ENCODE results near the gene SEC23A. TPM values are rescaled to one million over a fixed set of nuclear protein-coding genes. Genes with fewer than 3 reads are reported as not detected.

Gene SEC23A
- total and polyA plus RNA-seq, 9 donors = 56.0 to 156 (median 82.3) TPM

- no peaks in the 10 kb centered on the region for H3K36me3 ChIP-seq (ENCODE audit: control insufficient read depth, insufficient read depth, low read length)
- H3K4me1 ChIP-seq (ENCODE audit: control insufficient read depth, insufficient read depth, low read length) = no peaks in the 10 kb centered on the region
- WGBS (ENCODE audit: insufficient coverage) = no CpG with 5 or more reads among the region's 3 CpGs
- H3K27ac ChIP-seq (ENCODE audit: low read length) = peak overlapping the region; percentile 49
- no peaks in the 10 kb centered on the region for H3K27me3 ChIP-seq (ENCODE audit: control insufficient read depth, insufficient read depth, low read length)
- peak; percentile 21 for DNase-seq
- H3K4me3 ChIP-seq (ENCODE audit: low read length) = no peak overlapping the region
- H3K9me3 ChIP-seq (replicated peaks; ENCODE audit: control insufficient read depth, low read depth, low read length) = no peaks in the 10 kb centered on the region
Observed at GRCh38 chr14:38994731-38995130, 108.3 kb downstream of the SEC23A start.

- WGBS (ENCODE audit: insufficient coverage) = no CpG with 5 or more reads among the region's 2 CpGs
- Histone ChIP-seq H3K4me1 (ENCODE audit: control insufficient read depth, insufficient read depth, low read length) (no peaks in the 10 kb centered on the region), H3K36me3 (ENCODE audit: control insufficient read depth, insufficient read depth, low read length) (no peaks in the 10 kb centered on the region), H3K27ac (ENCODE audit: low read length) (no peak overlapping the region), H3K9me3 (replicated peaks; ENCODE audit: control insufficient read depth, low read depth, low read length) (no peaks in the 10 kb centered on the region), H3K4me3 (ENCODE audit: low read length) (no peak overlapping the region), H3K27me3 (ENCODE audit: control insufficient read depth, insufficient read depth, low read length) (no peaks in the 10 kb centered on the region)
- peak; percentile 48 for DNase-seq
Observed at GRCh38 chr14:38993981-38994380, 109.1 kb downstream of the SEC23A start.

- H3K4me1 ChIP-seq (ENCODE audit: control insufficient read depth, insufficient read depth, low read length) = no peaks in the 10 kb centered on the region
- WGBS (ENCODE audit: insufficient coverage) = 100% methylated on average over 1 of the region's 4 CpGs
- H3K27ac ChIP-seq (ENCODE audit: low read length) = no peak overlapping the region
Observed at GRCh38 chr14:38992067-38992844, 110.8 kb downstream of the SEC23A start.

GRCh38 chr14:38991299-38991698 is 111.7 kb downstream of the SEC23A start:
- Histone ChIP-seq H3K27ac (ENCODE audit: low read length) (no peak overlapping the region), H3K27me3 (ENCODE audit: control insufficient read depth, insufficient read depth, low read length) (no peaks in the 10 kb centered on the region), H3K4me1 (ENCODE audit: control insufficient read depth, insufficient read depth, low read length) (no peaks in the 10 kb centered on the region), H3K9me3 (replicated peaks; ENCODE audit: control insufficient read depth, low read depth, low read length) (no peaks in the 10 kb centered on the region), H3K4me3 (ENCODE audit: low read length) (no peak overlapping the region), H3K36me3 (ENCODE audit: control insufficient read depth, insufficient read depth, low read length) (no peaks in the 10 kb centered on the region)
- DNase-seq = no peak
- no CpG with 5 or more reads among the region's 1 CpG for WGBS (ENCODE audit: insufficient coverage)

More at GRCh38 chr14:38992067-38992844, 110.8 kb downstream of the SEC23A start:
- H3K9me3 ChIP-seq (replicated peaks; ENCODE audit: control insufficient read depth, low read depth, low read length) = no peaks in the 10 kb centered on the region
- no peak overlapping the region for H3K4me3 ChIP-seq (ENCODE audit: low read length)
- no peaks in the 10 kb centered on the region for H3K27me3 ChIP-seq (ENCODE audit: control insufficient read depth, insufficient read depth, low read length)
- H3K36me3 ChIP-seq (ENCODE audit: control insufficient read depth, insufficient read depth, low read length) = no peaks in the 10 kb centered on the region
- DNase-seq = peak; percentile 16

- no peaks in the 10 kb centered on the region for H3K9me3 ChIP-seq (replicated peaks; ENCODE audit: control insufficient read depth, low read depth, low read length)
- H3K27me3 ChIP-seq (ENCODE audit: control insufficient read depth, insufficient read depth, low read length) = no peaks in the 10 kb centered on the region
- no peaks in the 10 kb centered on the region for H3K4me1 ChIP-seq (ENCODE audit: control insufficient read depth, insufficient read depth, low read length)
- H3K36me3 ChIP-seq (ENCODE audit: control insufficient read depth, insufficient read depth, low read length) = no peaks in the 10 kb centered on the region
- WGBS (ENCODE audit: insufficient coverage) = no CpG with 5 or more reads among the region's 2 CpGs
- no peak overlapping the region for H3K4me3 ChIP-seq (ENCODE audit: low read length)
- H3K27ac ChIP-seq (ENCODE audit: low read length) = no peak overlapping the region
- DNase-seq = peak; percentile 24
Observed at GRCh38 chr14:38989922-38990546, 113.0 kb downstream of the SEC23A start.

- DNase-seq = no peak
- Histone ChIP-seq H3K36me3 (ENCODE audit: control insufficient read depth, insufficient read depth, low read length) (no peaks in the 10 kb centered on the region), H3K4me3 (ENCODE audit: low read length) (no peak overlapping the region), H3K4me1 (ENCODE audit: control insufficient read depth, insufficient read depth, low read length) (no peaks in the 10 kb centered on the region), H3K9me3 (replicated peaks; ENCODE audit: control insufficient read depth, low read depth, low read length) (peaks cover 2% of the 10 kb centered on the region), H3K27me3 (ENCODE audit: control insufficient read depth, insufficient read depth, low read length) (no peaks in the 10 kb centered on the region), H3K27ac (ENCODE audit: low read length) (no peak overlapping the region)
- WGBS (ENCODE audit: insufficient coverage) = no CpG with 5 or more reads among the region's 2 CpGs
Observed at GRCh38 chr14:38987781-38988180, 115.3 kb downstream of the SEC23A start.

GRCh38 chr14:38982837-38983236 is 120.2 kb downstream of the SEC23A start:
- no peaks in the 10 kb centered on the region for H3K4me1 ChIP-seq (ENCODE audit: control insufficient read depth, insufficient read depth, low read length)
- WGBS (ENCODE audit: insufficient coverage) = no CpG with 5 or more reads among the region's 1 CpG
- no peak overlapping the region for H3K4me3 ChIP-seq (ENCODE audit: low read length)
- no peaks in the 10 kb centered on the region for H3K36me3 ChIP-seq (ENCODE audit: control insufficient read depth, insufficient read depth, low read length)
- H3K27ac ChIP-seq (ENCODE audit: low read length) = no peak overlapping the region
- peaks cover 2% of the 10 kb centered on the region for H3K9me3 ChIP-seq (replicated peaks; ENCODE audit: control insufficient read depth, low read depth, low read length)
- no peaks in the 10 kb centered on the region for H3K27me3 ChIP-seq (ENCODE audit: control insufficient read depth, insufficient read depth, low read length)
- DNase-seq = no peak

- no CpG with 5 or more reads among the region's 3 CpGs for WGBS (ENCODE audit: insufficient coverage)
- Histone ChIP-seq H3K9me3 (replicated peaks; ENCODE audit: control insufficient read depth, low read depth, low read length) (peaks cover 2% of the 10 kb centered on the region), H3K27me3 (ENCODE audit: control insufficient read depth, insufficient read depth, low read length) (no peaks in the 10 kb centered on the region), H3K4me3 (ENCODE audit: low read length) (no peak overlapping the region), H3K4me1 (ENCODE audit: control insufficient read depth, insufficient read depth, low read length) (no peaks in the 10 kb centered on the region), H3K36me3 (ENCODE audit: control insufficient read depth, insufficient read depth, low read length) (no peaks in the 10 kb centered on the region), H3K27ac (ENCODE audit: low read length) (no peak overlapping the region)
- DNase-seq = no peak
Observed at GRCh38 chr14:38982278-38982677, 120.8 kb downstream of the SEC23A start.

Other genes starting within 250 kb of the SEC23A start
- gene GEMIN2, start 11.1 kb upstream of the SEC23A start, total RNA-seq = 29.0 TPM
- gene GEMIN2, start 11.1 kb upstream of the SEC23A start, polyA plus RNA-seq (ENCODE audit: insufficient read depth in 1 of 8, insufficient read length in 8 of 8, low replicate concordance in 1 of 8) = 10 to 100 TPM; 16.0 to 21.5 (median 17.7) TPM
- gene TRAPPC6B, start 67.1 kb upstream of the SEC23A start, total RNA-seq = 20.4 TPM
- 10 to 100 TPM; 18.0 to 21.9 (median 20.4) TPM for gene TRAPPC6B, start 67.1 kb upstream of the SEC23A start, polyA plus RNA-seq (ENCODE audit: insufficient read depth in 1 of 8, insufficient read length in 8 of 8, low replicate concordance in 1 of 8)
- gene PNN, start 72.0 kb upstream of the SEC23A start, total RNA-seq = 24.8 TPM
- 10 to 100 TPM; 69.0 to 99.7 (median 78.2) TPM for gene PNN, start 72.0 kb upstream of the SEC23A start, polyA plus RNA-seq (ENCODE audit: insufficient read depth in 1 of 8, insufficient read length in 8 of 8, low replicate concordance in 1 of 8)
- 19.4 TPM for gene MIA2, start 130.7 kb upstream of the SEC23A start, total RNA-seq
- 10 to 100 TPM; 13.3 to 22.9 (median 16.4) TPM for gene MIA2, start 130.7 kb upstream of the SEC23A start, polyA plus RNA-seq (ENCODE audit: insufficient read depth in 1 of 8, insufficient read length in 8 of 8, low replicate concordance in 1 of 8)

All from muscle of leg (tissue), 11 donors.